CD4-positive, alpha-beta T cell treated with Interleukin-10 for 1 hour (primary cell): Measurements from ENCODE around the gene DUSP7.
A peak's percentile ranks its signal among the peaks of the same experiment; 100 is the strongest.

Source experiments
- DNase-seq: peaks from one replicate; pipeline ENCODE4 v3.0.0-alpha.2; 2020

The DUSP7 gene

DNA sequence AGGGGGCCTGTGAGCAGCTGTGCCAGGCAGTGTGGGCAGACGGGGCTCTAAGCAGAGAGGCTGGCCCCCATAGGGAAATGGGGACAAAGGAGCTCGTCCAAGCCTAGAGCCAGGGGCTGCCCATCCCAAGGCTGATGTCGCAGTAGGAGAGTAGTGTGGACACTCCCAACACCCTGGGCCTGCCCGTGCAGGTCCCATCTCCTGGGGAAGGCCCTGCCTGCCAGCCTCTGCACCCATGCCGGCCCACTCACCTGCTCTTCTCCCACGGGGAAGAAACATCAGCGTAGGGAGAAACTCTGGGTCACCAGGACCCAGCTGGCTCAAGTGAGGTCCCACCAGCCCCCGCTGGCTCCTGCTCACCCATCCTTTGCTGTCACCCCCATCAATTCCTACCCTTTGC lies 10.7 kb upstream of the DUSP7 start:
- DNase-seq = no peak

DNA sequence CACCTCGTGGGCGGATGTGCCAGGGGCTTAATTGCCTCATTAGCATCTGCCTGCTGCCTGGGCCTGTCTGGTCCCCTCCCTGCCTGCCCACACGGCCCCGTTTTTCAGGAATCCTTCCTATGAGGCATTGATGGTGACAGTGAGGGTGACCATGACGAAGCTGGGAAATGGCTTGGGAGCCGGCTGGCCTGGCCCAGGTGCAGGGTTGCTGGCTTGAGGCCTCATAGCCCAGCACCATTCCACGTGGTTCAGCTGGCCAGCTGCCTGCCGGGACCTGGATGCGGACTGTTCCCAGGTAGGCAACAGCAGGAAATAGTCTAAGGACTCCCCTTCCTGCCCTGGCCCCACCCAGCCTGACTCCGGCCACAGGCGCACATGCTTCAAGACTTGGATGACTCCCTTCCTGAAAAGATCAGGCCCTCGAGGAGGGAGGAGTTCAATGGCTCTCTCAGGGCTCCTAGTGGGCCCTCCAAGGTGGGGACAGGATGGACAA lies 8.9 kb upstream of the DUSP7 start:
- no peak for DNase-seq

DNA sequence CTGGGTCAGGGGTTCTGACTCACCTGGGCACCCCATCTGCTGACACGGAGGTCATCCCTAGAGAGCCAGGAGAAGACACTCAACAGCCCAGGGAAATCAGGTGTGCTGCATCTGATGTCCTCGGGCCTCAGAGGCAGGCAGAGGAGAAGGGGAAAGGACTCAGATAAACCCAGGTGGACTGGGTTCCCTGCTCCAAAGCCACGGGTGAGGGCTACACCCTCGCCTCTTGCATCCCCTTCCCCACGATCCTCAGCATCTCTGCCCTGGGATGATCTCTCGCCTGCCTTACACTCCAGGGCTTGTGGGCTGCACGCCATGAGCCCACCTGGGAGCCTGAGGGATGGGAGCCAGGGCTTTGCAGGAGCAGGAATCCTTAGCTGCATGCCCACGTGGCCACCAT lies 8.2 kb upstream of the DUSP7 start:
- no peak for DNase-seq

DNA sequence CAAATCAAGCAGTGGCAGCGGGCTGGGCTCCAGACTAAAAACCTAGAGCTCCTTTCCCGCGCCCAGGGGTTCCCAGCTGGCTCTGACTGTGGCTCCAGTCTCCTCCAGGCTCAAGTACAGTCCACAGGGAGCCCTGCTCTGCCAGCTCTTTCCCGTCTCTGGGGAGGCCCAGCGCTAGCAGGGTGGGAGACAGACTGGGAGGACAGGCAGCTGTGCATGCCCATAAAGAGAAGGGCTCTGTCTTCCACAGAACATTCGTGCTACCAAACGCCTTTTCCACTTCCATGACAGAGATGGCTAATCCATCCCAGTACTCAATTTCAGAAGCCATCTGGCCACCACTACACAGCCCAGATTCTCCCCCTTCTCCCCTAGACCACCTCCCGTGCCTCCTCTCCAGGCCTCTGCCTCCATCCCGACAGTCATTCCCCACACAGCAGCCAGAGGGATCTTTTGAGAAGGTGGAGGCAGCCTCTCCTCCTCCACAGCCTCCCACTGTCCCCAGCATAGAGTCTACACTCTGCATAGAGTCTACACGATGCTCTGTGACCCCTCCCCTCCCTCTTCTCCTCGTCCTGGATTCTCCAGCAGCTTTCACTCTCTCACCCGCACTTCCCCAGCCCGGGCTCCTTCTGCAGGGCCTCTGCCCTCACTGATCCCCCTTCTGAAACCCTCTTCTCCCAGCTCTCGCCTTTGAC lies 6.8 kb upstream of the DUSP7 start:
- DNase-seq = no peak

DNA sequence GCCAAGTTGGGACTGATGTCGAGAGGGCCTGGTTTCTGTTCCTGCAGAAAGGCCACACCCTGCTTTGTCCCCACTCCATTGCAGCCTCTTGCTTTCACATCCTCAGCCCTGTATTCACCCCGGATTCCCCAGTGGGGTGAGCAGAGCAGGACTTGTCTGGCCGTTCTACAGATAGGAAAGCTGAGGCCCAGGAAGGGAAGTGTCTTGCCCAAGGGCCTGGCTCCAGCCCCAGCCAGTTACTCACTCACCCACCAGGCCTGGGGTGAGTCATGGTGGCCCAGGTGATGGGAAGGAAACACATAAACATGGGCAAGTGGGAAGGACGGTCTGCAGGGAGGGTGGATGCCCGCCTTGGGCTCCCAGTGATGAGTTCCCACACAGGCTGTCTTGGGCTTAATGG lies 6.1 kb upstream of the DUSP7 start:
- peak; percentile 24 for DNase-seq

DNA sequence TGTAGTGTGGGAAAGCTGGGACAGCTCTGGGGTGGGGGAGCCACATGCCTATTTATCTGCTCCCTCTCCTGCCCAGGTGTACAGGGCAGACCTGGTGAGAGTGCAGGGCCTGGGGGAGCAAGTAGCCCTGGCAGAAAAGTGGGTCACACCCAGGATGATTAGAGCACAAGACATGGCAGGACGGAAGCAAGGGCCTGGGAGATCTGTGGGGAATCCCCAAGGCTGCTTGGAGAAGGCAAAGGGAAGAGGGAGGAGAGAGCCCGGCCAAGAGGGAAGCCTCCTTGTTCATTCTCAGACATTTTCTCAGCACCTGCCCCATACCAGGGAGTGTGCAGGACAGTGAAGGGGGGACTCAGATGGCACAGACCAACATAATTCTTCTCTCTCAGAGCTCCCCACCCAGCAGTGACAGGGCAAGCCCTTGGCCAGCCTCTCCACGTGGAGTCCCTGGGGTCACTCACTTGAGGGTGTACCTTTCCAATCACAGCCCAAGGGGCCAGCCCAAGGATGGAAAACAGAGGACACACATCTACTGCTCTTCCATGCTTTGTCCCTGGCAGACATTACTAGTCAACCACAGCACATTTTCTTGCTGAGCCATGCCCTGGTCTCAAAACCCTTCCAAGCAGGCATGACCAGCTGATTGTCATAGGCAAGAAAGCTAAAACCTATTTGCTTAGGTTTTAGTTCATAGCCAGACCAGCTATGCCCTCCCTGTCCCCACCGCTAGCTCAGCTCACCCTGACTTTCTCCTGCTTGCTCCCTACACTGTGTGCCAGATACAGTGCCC lies 4.9 kb upstream of the DUSP7 start:
- DNase-seq = no peak

DNA sequence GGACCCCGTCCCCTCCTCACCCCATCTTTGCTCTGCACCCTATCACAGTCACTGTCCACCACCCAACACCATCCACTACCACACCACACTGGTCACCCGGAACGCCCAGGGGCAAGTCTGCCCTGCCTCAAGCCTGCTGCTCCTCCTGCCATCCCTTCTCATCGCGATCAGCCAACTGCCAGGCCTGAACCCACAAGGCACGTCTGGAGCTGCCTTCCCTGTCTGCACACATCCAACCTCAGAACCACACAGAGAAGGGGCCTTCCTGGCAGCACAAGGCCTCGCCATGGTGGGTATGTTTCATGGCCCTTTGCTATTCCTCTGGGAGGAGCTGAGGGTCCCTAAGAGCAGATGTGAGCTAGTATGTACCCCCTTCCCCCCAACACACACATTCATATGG lies 3.4 kb upstream of the DUSP7 start:
- DNase-seq = no peak

DNA sequence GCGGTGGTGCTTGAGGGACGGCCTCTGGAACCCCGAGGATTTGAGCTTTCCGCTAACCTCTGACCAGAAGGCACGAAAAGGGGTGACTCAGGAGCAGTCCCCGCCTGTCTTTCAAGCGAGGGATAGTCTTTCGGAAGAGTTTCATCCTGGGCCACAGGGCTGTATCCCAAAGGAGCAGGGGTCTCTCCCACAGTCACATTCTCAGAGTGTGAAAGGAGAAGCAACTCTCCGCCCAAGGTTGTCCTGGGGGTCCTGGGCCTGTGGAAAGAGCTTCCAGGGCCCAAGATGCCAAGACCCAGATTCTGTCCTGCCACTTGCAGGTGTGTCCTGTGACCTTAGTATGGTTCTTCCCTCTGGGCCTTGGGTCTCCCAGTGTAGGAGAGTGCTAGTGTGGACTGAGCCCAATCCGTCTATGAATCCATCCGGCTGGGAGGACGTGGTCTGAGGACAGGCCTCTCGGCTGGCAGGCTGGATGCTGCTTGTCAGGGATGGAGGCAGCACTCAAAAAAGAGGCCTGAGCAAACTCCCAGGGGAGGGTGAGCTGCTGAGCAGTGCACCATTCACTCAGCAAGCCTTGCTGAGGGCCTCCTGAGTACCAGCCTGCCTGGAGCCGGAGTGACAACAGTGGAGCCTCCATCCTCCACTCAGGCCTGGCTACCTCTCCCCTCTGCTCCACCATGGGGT lies 1.6 kb upstream of the DUSP7 start:
- no peak for DNase-seq

DNA sequence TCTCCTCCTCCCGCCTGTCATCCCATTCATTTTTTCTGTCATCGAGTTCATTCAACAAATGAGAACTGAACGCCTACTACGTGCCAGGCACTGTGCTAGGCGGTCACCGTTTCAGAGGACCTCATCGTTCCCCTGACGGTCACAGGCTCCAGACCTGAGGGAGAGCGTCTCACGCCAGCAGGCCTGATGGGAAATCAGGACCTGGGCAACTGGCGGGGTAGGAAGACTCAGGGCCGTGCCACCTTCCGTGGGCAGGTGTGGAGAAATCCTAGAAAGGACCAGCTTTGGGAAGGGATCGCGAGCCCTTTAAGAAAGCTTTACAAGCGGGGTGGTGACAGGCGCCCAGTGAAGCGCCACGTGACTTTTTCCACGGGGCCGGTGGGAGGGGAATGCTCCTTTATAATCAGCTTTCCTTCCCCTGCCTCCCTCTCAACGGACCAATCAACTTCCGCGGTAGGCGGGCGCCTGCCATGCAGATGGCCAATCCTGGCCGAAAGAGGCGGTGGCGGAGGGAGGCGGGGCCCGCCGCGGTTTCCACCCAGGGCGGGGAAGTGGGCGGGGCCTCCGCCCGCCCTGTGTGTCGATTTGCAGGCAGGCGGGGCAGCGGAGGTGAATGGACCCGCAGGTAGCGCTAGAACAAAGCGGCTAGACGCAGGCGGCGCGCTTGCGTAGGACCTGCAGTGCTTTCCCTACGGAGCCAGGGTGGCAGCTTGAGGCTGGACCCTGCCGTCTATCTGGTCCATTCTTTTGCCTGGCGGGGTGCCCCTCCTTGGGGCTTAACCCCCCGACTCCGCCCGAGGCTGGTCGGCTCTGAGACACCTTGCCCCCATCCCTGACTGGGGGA lies 819 bp upstream of the DUSP7 start:
- peak; percentile 100 for DNase-seq

DNA sequence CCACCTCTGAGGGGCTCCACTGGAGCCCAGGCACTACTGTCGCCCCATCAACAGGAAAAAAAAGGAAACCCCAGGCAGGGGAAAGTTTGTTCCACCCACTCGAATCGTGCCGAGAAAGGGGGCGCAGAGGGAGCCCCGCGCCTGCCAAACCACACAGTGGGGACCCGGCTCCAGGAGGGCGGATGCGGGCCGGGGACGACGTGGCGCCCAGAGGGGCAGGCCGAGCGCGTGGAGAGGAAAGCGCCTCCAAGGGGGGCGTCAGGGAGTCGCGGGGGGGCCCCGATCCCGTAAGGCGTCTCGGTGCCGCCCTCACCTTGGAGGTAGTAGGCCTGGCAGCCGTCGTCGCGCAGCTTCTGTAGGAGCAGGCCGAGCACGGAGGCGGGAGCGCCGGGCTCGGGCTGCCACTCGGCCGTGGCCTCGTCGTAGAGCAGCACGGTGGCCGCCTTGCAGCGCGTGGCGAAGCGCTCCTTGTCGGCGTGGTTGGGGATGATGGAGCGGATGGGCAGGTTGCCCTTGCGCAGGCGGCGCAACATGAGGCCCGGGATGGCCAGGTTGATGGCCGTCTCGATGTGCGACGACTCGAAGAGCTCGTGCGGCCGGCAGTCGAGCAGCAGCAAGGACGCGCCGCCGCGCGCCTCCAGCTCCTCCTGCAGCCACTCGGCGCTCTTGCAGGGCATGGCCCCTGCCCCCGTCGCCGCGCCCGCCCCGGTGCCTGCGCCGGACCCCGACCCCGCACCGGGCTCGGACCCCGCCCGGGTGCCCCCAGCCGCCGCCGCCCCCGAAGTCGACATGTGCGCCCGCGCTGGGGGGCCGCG lies 627 bp downstream of the DUSP7 start:
- peak; percentile 30 for DNase-seq

DNA sequence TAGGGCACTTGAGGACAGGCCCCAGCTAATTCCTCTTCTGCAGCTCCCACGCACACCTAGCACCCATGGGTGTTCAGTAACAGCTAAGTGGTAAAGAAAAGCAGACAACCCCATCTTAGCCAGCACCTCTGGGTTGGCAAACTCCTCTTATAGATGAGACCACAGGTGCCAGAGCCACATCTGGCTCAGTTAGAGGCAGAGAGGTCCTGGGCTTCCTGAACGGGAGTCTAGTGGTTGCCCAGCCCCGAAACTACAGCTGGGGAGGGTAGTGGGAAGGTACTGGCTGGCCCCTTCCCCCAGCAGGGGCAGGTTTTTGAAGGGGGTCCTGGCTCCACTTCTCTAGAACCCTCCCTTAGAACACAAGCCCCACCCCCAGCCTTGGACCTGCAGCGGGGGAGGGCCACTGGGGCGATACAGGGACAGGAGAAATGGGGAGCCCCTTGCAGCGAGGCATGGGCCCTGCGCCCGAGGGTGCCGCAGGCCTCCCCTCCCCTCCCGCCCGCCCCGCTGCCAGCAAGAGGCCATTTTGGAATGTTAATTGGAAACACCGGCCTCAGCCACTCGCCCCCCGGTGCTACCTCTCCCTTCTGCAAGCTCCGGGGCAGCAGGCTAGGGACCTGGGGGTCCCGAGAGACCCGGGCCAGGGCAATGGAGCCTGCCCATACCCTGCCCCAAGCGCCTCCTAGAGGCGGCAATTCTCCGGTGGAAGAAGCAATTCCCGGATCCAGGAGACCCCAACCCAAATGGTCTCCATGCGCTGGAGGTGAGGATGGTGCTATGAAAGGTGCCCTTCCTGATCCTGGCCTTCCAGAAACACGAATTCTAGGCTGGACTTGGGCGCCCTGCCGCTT lies 1.5 kb downstream of the DUSP7 start:
- no peak for DNase-seq

DNA sequence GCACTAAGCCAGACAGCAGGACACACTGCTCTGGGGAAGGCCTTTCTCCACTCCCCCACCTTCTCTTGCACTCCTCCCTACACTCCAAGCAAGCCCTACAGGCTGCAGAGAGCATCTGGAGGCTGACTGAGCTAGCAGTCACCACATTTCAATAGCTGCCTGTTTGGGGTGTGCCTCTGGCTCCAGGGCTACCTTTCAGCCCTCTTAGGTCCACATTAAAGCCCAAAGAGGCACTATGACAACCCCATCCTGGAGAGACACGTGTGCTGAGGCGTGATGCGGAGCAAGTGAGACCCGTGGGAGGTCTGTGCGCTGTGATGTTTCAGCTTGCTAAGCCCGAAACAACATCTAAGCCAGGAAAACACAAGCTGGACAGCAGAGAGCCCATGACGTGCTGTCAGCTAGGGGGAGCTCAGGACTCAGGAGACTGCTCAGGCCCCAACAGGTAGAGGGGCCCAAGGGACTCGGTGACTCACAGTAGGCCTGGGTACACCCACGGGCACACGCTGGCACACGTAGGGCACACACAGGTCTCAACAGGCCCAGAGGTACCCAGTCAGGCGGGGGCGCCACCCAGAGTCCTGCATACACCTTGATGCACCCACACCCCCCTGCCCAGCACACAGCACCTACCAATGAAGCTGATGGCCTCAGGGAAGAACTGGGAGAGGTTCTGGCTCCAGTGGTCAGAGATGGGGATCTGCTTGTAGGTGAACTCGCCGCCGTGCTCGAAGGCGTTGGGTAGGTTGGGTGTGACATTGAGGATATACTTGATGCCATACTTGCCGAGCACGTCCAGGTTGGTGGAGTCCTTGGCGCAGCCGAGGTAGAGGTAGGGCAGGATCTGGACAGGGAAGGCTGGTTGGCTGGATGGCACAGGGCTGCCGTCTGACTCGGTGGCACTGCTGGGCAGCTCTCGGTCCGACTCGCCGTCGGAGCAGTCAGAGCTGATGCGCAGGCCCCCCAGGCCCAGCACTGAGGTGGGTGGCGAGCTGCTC lies 2.8 kb downstream of the DUSP7 start:
- peak; percentile 40 for DNase-seq

DNA sequence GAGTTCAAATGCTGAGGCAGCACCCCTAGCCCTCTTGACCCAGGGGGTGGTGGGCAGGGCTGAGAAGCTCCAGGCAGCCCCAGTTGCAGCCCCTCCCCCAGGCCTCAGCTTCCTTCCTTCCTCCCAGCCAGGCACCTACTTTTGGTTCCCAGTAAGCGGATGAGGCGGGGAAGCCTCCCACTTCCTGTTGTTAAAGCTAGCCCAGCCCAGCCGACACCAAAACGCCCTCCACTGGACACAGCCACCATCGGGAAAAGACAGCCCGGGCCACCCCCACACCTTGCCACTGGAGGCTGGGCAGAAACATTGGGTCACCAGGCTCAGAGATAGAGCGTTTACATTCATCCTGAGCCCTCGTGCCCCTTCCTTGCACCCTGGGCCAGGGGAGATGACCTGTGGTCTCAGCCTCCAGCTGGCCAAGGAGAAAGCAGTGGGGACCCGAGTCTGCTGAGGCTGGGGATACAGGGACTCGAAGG lies 3.5 kb downstream of the DUSP7 start:
- peak; percentile 63 for DNase-seq

DNA sequence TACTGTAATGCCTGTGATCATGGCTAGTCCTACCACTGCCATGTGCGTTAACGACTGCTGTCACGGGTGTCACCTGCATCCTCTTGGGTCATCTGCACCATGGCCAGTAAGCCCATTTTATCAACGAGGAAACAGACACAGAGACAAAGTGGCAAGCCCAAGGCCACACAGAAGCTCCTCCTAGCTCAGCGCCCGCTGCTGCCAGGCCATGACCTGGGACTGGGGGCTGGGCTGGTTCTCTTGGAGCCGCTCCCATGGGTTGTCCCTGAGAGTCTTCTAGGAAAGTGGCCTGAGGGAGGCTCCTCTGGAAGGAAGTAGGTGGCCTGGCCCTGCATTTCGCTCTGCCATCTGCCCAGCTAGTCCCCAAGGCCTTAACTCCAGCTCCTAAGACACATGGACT lies 4.9 kb downstream of the DUSP7 start:
- no peak for DNase-seq

DNA sequence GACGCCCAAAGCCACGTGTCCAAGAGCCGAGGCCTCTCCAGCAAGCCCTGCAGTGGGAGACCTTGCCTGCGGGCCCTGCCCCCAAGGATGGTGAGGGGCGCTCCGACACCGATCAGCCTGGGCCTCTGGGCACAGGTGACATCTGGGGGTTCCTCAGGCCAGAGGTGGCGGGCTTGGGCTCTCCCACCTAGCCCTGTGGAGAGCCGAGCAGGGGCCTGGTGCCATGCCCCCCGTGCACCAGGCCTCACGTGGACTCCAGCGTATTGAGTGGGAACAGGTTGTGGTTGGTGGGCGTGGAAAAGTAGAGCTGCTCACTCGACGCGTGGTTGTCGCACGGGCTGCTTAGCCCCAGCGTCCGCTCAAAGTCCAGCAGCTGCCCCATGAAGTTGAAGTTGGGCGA lies 5.8 kb downstream of the DUSP7 start:
- no peak for DNase-seq

DNA sequence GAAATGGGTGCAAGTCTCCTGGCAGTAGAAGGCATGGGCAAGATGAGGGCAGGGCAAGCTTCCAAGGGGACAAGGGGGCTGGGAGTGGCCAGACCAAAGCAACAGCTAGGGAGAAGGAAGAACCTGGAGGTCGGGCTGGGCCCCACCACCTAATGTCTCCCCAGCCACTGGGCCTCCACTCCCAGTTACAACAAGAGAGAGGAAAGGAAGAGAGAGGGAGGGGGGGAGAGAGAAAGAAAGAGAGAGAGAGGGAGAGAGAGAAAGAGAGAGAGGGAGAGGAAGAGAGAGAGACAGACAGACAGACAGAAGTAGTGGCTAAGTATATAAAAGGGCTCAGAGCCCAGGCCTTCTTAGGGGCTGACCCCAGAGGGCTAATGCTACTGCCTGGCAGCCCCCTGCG lies 6.9 kb downstream of the DUSP7 start:
- no peak for DNase-seq

DNA sequence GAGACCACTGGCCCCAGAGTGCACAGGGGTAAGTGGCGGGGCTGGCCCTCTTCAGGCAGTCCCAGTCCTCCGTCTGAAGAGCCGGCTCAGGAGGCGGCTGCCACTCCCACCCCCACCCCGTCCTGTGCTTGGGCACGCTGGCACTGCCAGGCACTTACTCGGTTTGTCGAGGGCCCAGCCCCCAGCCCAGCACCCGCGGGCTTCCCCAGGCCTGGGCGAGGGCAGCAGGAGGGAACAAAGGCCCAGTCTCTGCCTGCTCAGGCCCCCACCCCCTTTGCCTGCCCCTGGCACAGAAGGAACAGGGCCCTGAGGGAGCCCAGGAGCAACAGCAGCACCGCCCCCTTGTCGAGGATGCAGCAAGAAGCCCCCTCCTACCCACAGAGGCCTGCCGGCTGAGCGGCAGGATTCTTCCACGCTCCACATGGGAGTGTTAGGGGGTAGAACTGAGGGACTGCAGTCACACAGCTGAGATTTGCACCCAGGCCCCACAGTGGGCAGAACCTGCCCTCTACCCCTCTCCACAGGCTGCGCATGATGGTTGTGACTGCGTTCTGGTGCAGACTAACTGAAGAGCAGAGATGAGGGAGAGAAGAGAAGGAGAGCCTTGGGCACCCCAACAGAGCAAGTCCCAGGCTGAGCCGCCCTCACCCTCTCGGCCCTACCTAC lies 8.9 kb downstream of the DUSP7 start:
- DNase-seq = no peak

DNA sequence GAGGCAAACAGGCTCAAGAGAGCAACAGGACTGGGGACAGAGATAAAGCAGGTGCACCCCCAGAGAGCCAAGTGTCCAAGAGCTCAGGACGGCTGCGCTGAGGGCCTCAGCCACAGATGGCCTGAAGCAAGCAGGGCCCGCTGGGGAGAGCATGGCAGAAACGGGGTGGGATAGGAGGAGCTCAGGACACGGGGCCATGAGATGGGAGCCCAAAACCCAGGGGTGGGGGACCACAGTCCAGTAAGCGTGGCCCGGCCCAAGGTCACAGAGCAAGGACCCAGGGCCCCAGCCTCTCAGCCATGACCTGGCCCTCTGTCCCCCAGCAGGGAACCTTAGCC lies 9.5 kb downstream of the DUSP7 start:
- no peak for DNase-seq
